Neutrophil (primary cell): ENCODE measurements around the gene CCL24.

Experiments
- H3K27ac ChIP-seq: fragments of 200-600 bp; sonication (generic); 2 replicates; pipeline ENCODE4 v1.5.1; 2016; ENCODE audit warnings: mild to moderate bottlenecking, moderate library complexity
- H3K27me3 ChIP-seq: fragments of 200-600 bp; sonication (generic); 2 replicates; pipeline ENCODE4 v1.6.0; 2016; ENCODE audit warnings: mild to moderate bottlenecking
- H3K36me3 ChIP-seq: fragments of 200-600 bp; sonication (generic); 2 replicates; pipeline ENCODE4 v1.5.1; 2017
- H3K4me1 ChIP-seq, 2 experiments: fragments of 200-600 bp in 1 of 2; sonication (generic) in 1 of 2; 1 replicate in 1 of 2; 2 replicates in 1 of 2; pipeline versions ENCODE4 v1.5.1 to v1.6.1; 2013 to 2016; ENCODE audit warnings: low read depth in 1 of 2, low read length in 1 of 2, mild to moderate bottlenecking in 1 of 2, moderate library complexity in 1 of 2; ENCODE audit not compliant: control insufficient read depth in 1 of 2, insufficient read depth in 1 of 2
- H3K4me3 ChIP-seq, 2 experiments: fragments of 200-600 bp in 1 of 2; sonication (generic) in 1 of 2; 1 replicate in 1 of 2; 2 replicates in 1 of 2; pipeline ENCODE4 v1.5.1; 2013 to 2016; ENCODE audit warnings: low read depth in 1 of 2, low read length in 1 of 2, mild to moderate bottlenecking in 1 of 2, moderate library complexity in 1 of 2
- H3K9me3 ChIP-seq: fragments of 200-600 bp; sonication (generic); 2 replicates; pipeline ENCODE4 v1.5.1; 2016
- CTCF ChIP-seq: fragments of 200-600 bp; sonication (generic); IDR thresholded peaks from 2 replicates; pipeline ENCODE4 v1.5.1; 2016; ENCODE audit warnings: antibody characterized with exemption

The CCL24 gene

GRCh38 chr7:75809396-75809795, 4.2 kb downstream of the CCL24 start:
- H3K4me3 ChIP-seq: no peak overlapping the region
- no peaks in the 10 kb centered on the region for H3K4me1 ChIP-seq
- no peaks in the 10 kb centered on the region for H3K36me3 ChIP-seq

GRCh38 chr7:75808106-75808505, 5.5 kb downstream of the CCL24 start:
- Histone ChIP-seq H3K36me3 (no peaks in the 10 kb centered on the region), H3K27me3 (no peaks in the 10 kb centered on the region), H3K4me1 (no peaks in the 10 kb centered on the region), H3K4me3 (no peak overlapping the region), H3K9me3 (peaks cover 9% of the 10 kb centered on the region), H3K27ac (no peak overlapping the region)
- TF ChIP-seq CTCF: no peak

More at GRCh38 chr7:75809396-75809795, 4.2 kb downstream of the CCL24 start:
- Histone ChIP-seq H3K27me3 (peaks cover under 1% of the 10 kb centered on the region), H3K9me3 (peaks cover 9% of the 10 kb centered on the region), H3K27ac (no peak overlapping the region)
- TF ChIP-seq CTCF: no peak

GRCh38 chr7:75807452-75807851, 6.2 kb downstream of the CCL24 start:
- Histone ChIP-seq H3K36me3 (no peaks in the 10 kb centered on the region), H3K9me3 (peaks cover 9% of the 10 kb centered on the region), H3K4me3 (no peak overlapping the region), H3K4me1 (no peaks in the 10 kb centered on the region), H3K27me3 (no peaks in the 10 kb centered on the region), H3K27ac (no peak overlapping the region)
- no peak for TF ChIP-seq CTCF

GRCh38 chr7:75806560-75807307, 6.9 kb downstream of the CCL24 start:
- Histone ChIP-seq H3K4me1 (no peaks in the 10 kb centered on the region), H3K9me3 (peaks cover 9% of the 10 kb centered on the region), H3K4me3 (no peak overlapping the region), H3K36me3 (no peaks in the 10 kb centered on the region), H3K27ac (no peak overlapping the region), H3K27me3 (no peaks in the 10 kb centered on the region)
- no peak for TF ChIP-seq CTCF

GRCh38 chr7:75804705-75805104, 8.9 kb downstream of the CCL24 start:
- no peaks in the 10 kb centered on the region for H3K4me1 ChIP-seq
- no peaks in the 10 kb centered on the region for H3K36me3 ChIP-seq
- H3K27me3 ChIP-seq: no peaks in the 10 kb centered on the region
- peaks cover 9% of the 10 kb centered on the region for H3K9me3 ChIP-seq
- no peak overlapping the region for H3K27ac ChIP-seq
- no peak for TF ChIP-seq CTCF
- no peak overlapping the region for H3K4me3 ChIP-seq
